ENCODE data around the gene GDPD4. TPM values are rescaled to one million over a fixed set of nuclear protein-coding genes. Genes with fewer than 3 reads are reported as not detected.

Gene GDPD4
- total RNA-seq, 4 donors from 2014 or later: not detected

DNA sequence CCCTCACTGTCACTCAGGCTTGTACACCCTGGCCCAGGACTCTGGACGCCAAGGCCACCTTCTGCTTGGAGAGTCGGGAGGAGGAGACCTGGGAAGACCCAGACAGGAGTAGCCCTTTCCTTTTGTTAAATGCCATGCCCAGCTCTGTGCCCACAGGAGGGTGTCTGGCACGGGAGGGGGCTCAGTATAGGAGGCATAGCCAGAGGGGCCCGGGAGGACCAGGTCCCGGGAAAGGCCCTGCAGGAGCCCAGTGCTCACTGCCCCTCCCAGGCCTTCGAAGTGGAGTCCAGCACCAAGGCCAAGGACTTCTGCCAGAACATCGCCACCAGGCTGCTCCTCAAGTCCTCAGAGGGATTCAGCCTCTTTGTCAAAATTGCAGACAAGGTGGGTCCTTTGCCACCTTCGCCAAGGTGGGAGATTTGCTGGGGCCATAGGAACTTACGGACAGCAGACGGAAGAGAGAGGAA is 94.4 kb downstream of the GDPD4 start:
- DNase-seq: no peak
- TF ChIP-seq, protein P1, sequence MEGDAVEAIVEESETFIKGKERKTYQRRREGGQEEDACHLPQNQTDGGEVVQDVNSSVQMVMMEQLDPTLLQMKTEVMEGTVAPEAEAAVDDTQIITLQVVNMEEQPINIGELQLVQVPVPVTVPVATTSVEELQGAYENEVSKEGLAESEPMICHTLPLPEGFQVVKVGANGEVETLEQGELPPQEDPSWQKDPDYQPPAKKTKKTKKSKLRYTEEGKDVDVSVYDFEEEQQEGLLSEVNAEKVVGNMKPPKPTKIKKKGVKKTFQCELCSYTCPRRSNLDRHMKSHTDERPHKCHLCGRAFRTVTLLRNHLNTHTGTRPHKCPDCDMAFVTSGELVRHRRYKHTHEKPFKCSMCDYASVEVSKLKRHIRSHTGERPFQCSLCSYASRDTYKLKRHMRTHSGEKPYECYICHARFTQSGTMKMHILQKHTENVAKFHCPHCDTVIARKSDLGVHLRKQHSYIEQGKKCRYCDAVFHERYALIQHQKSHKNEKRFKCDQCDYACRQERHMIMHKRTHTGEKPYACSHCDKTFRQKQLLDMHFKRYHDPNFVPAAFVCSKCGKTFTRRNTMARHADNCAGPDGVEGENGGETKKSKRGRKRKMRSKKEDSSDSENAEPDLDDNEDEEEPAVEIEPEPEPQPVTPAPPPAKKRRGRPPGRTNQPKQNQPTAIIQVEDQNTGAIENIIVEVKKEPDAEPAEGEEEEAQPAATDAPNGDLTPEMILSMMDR (IDR thresholded peaks at IDR 0.05): no peak
- no peak for TF ChIP-seq POLR2A (IDR thresholded peaks at IDR 0.05)
- intact Hi-C loops (cut with DNase I): no loop called here
- 86 to 90% methylated on average over 3 to 4 of the region's 10 CpGs for WGBS, 2 donors
- Histone ChIP-seq H3K9me3 (no peaks in the 10 kb centered on the region), H3K36me3 (no peaks in the 10 kb centered on the region), H3K27me3 (no peaks in the 10 kb centered on the region), H3K4me3 (no peak overlapping the region), H3K4me1 (no peaks in the 10 kb centered on the region), H3K27ac (no peak overlapping the region)

DNA sequence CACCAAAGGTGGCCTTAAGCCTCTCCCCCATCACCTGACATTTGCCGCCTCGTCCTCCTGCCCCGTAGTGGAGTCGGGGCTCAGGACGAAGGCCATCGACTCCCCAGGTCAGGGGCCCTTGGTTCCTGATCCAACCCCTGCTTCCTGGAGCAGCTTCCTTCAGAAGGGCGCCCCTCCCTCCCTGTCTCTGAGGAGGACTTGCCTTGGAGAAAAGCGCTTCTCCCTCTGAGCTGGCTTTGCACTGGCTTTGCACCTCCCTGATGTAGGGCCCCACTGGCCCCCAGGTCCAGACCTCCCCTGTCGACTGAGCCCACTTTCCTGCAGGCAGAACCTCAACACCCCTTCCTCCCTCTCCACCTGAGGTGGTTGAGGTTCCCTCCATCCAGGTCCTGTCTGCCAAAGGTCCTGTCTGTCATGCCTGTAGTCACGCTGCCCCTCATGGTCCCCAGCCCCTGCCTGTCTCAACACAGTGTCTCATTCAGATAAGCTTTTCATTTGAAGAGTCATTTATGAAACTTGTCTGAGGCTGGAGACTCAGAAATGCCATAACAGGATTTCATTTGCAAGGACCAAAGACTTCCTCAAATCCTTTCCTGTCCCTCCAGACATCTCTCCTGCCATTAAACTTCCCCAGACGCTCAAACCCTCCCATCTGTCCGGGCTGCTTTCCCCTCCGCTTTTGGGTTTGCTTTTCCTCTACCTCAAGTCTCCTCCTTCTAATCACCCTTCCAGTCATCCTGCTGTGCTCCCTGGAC is 95.0 kb downstream of the GDPD4 start:
- intact Hi-C loops (cut with DNase I): no loop called here
- no peak overlapping the region for H3K4me3 ChIP-seq
- no peak overlapping the region for H3K27ac ChIP-seq
- no peaks in the 10 kb centered on the region for H3K27me3 ChIP-seq
- no peaks in the 10 kb centered on the region for H3K4me1 ChIP-seq
- DNase-seq: no peak
- TF ChIP-seq, protein P1 (IDR thresholded peaks at IDR 0.05): no peak
- 63 to 69% methylated on average over 4 to 5 of the region's 13 CpGs for WGBS, 2 donors
- no peaks in the 10 kb centered on the region for H3K36me3 ChIP-seq
- H3K9me3 ChIP-seq: no peaks in the 10 kb centered on the region

DNA sequence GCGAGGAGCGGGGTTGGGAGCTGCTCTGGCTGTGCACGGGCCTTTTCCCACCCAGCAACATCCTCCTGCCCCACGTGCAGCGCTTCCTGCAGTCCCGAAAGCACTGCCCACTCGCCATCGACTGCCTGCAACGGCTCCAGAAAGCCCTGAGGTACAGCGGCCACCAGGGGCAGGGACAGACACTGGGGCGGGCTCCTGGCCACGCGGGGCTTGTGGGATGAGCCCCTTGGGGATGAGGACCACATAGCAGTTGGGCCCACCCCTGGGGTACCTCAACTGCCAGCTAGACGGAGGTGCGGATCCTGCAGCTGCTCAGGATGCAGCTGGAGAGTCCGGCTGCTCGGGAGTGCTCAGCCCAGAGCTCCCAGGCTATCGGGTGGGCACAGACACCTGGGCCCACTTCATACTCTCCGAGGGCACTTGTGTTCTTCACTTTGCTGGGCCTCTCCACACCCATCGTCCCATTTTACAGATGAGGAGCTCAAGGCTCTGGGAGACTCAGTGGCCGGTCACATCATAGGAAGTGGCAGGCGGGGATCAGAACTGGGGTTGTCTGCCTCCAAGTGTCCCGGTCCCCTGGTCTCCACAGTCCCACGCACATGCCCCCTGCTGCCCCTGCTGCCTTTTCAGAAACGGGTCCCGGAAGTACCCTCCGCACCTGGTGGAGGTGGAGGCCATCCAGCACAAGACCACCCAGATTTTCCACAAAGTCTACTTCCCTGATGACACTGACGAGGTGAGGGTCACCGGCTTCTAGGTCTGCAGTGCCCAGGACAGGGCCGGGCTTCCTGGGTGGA is 95.8 kb downstream of the GDPD4 start:
- Histone ChIP-seq H3K27ac (no peak overlapping the region), H3K4me3 (no peak overlapping the region), H3K36me3 (no peaks in the 10 kb centered on the region), H3K27me3 (no peaks in the 10 kb centered on the region), H3K4me1 (no peaks in the 10 kb centered on the region), H3K9me3 (no peaks in the 10 kb centered on the region)
- no peak for TF ChIP-seq POLR2A (IDR thresholded peaks at IDR 0.05)
- TF ChIP-seq, protein P1 (IDR thresholded peaks at IDR 0.05): no peak
- no peak for DNase-seq
- intact Hi-C loops (cut with DNase I): no loop called here
- WGBS, 2 donors: 77% methylated on average over 13 of the region's 30 CpGs; no CpG with 5 or more reads in 1 of the 2 donors

DNA sequence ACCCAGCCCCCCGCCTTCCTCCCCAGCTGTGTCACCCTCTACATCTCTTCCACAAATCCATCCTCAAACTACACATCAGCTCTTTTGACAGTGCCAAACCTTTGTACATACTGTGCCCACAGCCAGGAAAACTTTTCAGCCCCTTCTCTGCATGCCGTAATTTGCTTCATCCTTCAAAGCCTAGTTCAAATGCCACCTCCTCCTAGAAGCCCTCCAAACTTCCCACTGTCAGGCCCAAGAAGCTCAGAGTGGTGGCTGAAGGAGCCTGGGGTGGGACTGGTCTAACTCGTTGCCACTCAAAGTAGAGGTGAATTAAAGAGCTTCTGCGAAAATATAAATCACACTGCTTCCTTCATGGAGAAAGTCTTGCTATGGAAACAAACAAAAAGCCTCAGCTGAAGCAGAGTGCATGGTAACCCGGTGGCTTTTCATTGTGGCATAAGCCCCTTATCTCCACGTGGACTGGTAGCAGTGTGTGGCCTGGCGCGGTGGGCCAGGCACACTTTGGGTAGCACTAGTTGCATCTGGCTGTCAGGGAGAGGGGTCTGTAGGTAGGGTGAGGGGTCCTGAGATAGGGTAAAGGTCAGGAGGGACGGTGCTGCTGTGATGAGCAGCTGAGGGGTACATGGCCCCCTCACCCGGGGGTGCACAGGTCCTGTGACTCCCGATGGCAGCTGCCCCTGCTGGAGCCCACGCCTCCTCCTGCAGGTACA is 96.6 kb downstream of the GDPD4 start:
- Histone ChIP-seq H3K4me1 (no peaks in the 10 kb centered on the region), H3K9me3 (no peaks in the 10 kb centered on the region), H3K27me3 (no peaks in the 10 kb centered on the region), H3K36me3 (no peaks in the 10 kb centered on the region), H3K27ac (no peak overlapping the region), H3K4me3 (no peak overlapping the region)
- 73 to 74% methylated on average over 5 to 8 of the region's 12 CpGs for WGBS, 2 donors
- TF ChIP-seq, protein P1 (IDR thresholded peaks at IDR 0.05): no peak
- no peak for TF ChIP-seq POLR2A (IDR thresholded peaks at IDR 0.05)
- intact Hi-C loops (cut with DNase I): no loop called here
- DNase-seq: no peak

Data from esophagus squamous epithelium (tissue), 5 donors.